ENCODE data around the gene EGR2. TPM values are rescaled to one million over a fixed set of nuclear protein-coding genes. Genes with fewer than 3 reads are reported as not detected.

The EGR2 gene
- total RNA-seq, 2 donors from 2014 or later = 4.2 to 5.9 TPM

- intact Hi-C loops (cut with DNase I) = no loop called here
- TF ChIP-seq, protein P1, sequence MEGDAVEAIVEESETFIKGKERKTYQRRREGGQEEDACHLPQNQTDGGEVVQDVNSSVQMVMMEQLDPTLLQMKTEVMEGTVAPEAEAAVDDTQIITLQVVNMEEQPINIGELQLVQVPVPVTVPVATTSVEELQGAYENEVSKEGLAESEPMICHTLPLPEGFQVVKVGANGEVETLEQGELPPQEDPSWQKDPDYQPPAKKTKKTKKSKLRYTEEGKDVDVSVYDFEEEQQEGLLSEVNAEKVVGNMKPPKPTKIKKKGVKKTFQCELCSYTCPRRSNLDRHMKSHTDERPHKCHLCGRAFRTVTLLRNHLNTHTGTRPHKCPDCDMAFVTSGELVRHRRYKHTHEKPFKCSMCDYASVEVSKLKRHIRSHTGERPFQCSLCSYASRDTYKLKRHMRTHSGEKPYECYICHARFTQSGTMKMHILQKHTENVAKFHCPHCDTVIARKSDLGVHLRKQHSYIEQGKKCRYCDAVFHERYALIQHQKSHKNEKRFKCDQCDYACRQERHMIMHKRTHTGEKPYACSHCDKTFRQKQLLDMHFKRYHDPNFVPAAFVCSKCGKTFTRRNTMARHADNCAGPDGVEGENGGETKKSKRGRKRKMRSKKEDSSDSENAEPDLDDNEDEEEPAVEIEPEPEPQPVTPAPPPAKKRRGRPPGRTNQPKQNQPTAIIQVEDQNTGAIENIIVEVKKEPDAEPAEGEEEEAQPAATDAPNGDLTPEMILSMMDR (IDR thresholded peaks at IDR 0.05) = no peak
- peak; percentile 52 to 69 (median 61) for TF ChIP-seq POLR2A (IDR thresholded peaks at IDR 0.05)
- ATAC-seq = peak; percentile 94
These were observed 11.6 kb downstream of the EGR2 start, which contains the start of gene ADO for GRCh38 chr10:62804356-62805230. Gene ADO (plus strand): TSS chr10:62804720. CDS start chr10:62805060, 340 bp downstream.

DNA sequence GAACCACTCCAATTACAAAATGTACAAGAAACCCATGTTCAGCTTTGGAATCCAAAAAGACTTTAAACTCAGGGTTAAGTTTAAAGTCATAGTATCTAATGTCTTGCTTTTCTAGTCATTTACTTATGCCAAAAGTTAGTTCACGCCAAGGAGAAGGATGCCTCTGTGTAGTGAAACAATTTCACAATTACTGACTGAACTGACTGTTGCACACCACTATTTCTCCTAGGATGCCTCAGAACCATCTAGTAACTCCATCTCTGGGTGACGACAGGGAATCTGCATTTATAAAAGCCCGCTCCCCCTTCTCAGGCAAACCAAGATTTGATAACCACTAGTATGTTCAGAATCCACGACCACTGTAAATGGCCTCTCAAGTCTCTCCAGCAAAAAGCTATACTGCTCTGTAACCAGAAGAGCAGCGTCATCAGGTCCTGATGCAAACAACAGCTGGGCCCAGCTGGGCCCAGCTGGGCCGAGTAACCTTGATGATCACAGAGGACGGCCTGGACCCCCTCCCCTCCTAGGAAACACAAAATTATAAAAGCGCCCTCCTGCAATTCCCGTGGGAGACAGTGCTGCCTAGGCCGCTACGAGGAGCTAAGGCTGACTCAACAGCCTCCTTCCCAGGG, 12.3 kb downstream of the EGR2 start:
- intact Hi-C loops (cut with DNase I) = no loop called here
- ATAC-seq (peak; percentile 15), DNase-seq (no peak)
- Histone ChIP-seq H3K9me3 (no peaks in the 10 kb centered on the region), H3K27me3 (no peaks in the 10 kb centered on the region), H3K36me3 (replicated peaks in 1 of 2; ENCODE audit: insufficient read depth in 1 of 2, low read depth in 2 of 2) (no peaks in the 10 kb centered on the region), H3K4me3 (peak overlapping the region; percentile 80 to 91), H3K4me1 (peaks cover 38% of the 10 kb centered on the region), H3K27ac (peak overlapping the region; percentile 85 to 91 (median 91))
- no peak for TF ChIP-seq POLR2A (IDR thresholded peaks at IDR 0.05)
- TF ChIP-seq, protein P1 (IDR thresholded peaks at IDR 0.05) = no peak
- 33 to 39% methylated on average over 10 to 11 of the region's 11 CpGs for WGBS, 2 donors

More at GRCh38 chr10:62804356-62805230, 11.6 kb downstream of the EGR2 start, which contains the start of gene ADO:
- no peaks in the 10 kb centered on the region for H3K27me3 ChIP-seq
- 0 to 1% methylated on average over 11 to 66 of the region's 87 CpGs for WGBS, 2 donors
- H3K36me3 ChIP-seq (replicated peaks in 1 of 2; ENCODE audit: insufficient read depth in 1 of 2, low read depth in 2 of 2) = no peaks in the 10 kb centered on the region
- H3K4me3 ChIP-seq = peak within 1 kb of the TSS; percentile 80 to 91
- H3K4me1 ChIP-seq = peaks cover 38% of the 10 kb centered on the region
- H3K9me3 ChIP-seq = no peaks in the 10 kb centered on the region
- peak within 1 kb of the TSS; percentile 85 to 91 (median 91) for H3K27ac ChIP-seq
- DNase-seq = peak; percentile 83 to 90 (median 85)

DNA sequence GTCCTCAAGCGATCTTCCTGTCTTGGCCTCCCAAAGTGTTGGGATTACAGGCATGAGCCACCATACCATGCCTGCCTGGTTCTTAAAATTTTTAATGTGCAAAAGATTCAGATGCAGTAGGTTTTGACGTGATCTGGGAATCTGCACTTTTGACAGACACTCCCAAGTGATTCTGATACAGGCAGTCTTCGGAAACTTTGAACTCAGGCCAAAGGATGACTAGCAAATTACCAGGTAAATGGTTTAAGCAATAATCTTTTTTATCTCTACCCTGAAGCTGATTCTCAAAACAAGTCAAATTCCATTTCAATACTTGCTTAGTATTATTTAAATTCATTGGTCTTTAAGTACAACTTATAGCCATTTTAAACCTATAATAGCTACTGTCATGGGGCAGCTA, 14.3 kb downstream of the EGR2 start:
- Histone ChIP-seq H3K27ac (no peak overlapping the region), H3K9me3 (no peaks in the 10 kb centered on the region), H3K27me3 (no peaks in the 10 kb centered on the region), H3K36me3 (replicated peaks in 1 of 2; ENCODE audit: insufficient read depth in 1 of 2, low read depth in 2 of 2) (no peaks in the 10 kb centered on the region), H3K4me1 (peaks cover 21% of the 10 kb centered on the region), H3K4me3 (no peak overlapping the region)
- DNase-seq (no peak), ATAC-seq (no peak)
- intact Hi-C loops (cut with DNase I) = no loop called here
- TF ChIP-seq POLR2A (IDR thresholded peaks at IDR 0.05) = no peak
- TF ChIP-seq, protein P1 (IDR thresholded peaks at IDR 0.05) = no peak
- 86% methylated on average over 3 of the region's 3 CpGs for WGBS, 2 donors

DNA sequence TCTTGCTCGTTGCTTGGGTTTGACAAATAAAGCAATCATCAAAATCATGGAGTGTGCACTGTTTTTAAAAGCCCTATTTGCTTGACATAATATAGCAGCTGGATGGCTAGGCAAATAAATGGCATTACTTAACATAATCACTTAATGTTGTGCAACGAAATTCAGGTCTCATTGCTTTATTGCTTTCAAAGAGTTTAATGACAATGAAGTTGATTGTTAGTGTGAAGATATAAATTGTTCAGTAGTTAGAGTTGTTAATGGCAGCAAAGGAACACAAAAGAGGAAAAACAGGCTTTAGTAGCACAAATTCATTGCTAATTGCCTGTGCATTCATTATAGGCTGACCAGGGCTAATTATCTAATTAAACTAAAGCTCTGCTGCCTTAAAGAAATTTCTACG, 19.3 kb downstream of the EGR2 start:
- 57 to 65% methylated on average over 3 of the region's 3 CpGs for WGBS, 2 donors
- H3K9me3 ChIP-seq = no peaks in the 10 kb centered on the region
- no peaks in the 10 kb centered on the region for H3K36me3 ChIP-seq (replicated peaks in 1 of 2; ENCODE audit: insufficient read depth in 1 of 2, low read depth in 2 of 2)
- no peak for TF ChIP-seq POLR2A (IDR thresholded peaks at IDR 0.05)
- TF ChIP-seq, protein P1 (IDR thresholded peaks at IDR 0.05) = no peak
- no peak overlapping the region for H3K4me3 ChIP-seq
- no peak overlapping the region for H3K27ac ChIP-seq
- intact Hi-C loops (cut with DNase I) = no loop called here
- ATAC-seq = no peak
- no peaks in the 10 kb centered on the region for H3K4me1 ChIP-seq
- no peak for DNase-seq
- no peaks in the 10 kb centered on the region for H3K27me3 ChIP-seq
